Pancreas (tissue), 10 donors: ENCODE results near the gene PATE4. TPM values are rescaled to one million over a fixed set of nuclear protein-coding genes. Genes with fewer than 3 reads are reported as not detected.

Source experiments
- ATAC-seq, 4 donors: fragments of 200-7000 bp; cut with Tn5 transposase; one replicate each; pipeline versions ENCODE4 v1.8.0 to v1.9.1; 2020; ENCODE audit warnings: mild to moderate bottlenecking in 4 of 4, moderate library complexity in 4 of 4
- DNase-seq, 6 donors: peaks; one replicate each; pipeline ENCODE4 v3.0.0-alpha.2; 2020
- FAIRE-seq: peaks from 2 replicates; lab custom pipeline; 2012; peaks lifted over from hg19 to GRCh38; lab: Jason Lieb, UNC
- H3K27ac ChIP-seq, 4 donors: fragments of 200-600 bp; sonication (generic); 1 replicate in 3 of 4; 2 replicates in 1 of 4; pipeline versions ENCODE4 v1.5.0 to v1.8.0; 2020
- H3K27me3 ChIP-seq, 4 donors: fragments of 200-600 bp; one replicate each; pipeline ENCODE4 v1.8.0; 2021
- H3K36me3 ChIP-seq, 3 donors: fragments of 200-600 bp; sonication (generic) in 1 of 3; one replicate each; pipeline versions ENCODE4 v1.5.0 to v1.8.0; 2020 to 2021
- H3K4me1 ChIP-seq, 3 donors: fragments of 200-600 bp; one replicate each; pipeline ENCODE4 v1.8.0; 2021
- H3K4me3 ChIP-seq, 4 donors: fragments of 200-600 bp; sonication (generic) in 2 of 4; one replicate each; pipeline versions ENCODE4 v1.5.0 to v1.8.0; 2020 to 2021
- H3K9me3 ChIP-seq, 4 donors: fragments of 200-600 bp; one replicate each; pipeline ENCODE4 v1.8.0; 2021
- CTCF ChIP-seq, 4 donors: fragments of 200-600 bp; sonication (generic) in 3 of 4; IDR thresholded peaks; one replicate each; pipeline versions ENCODE4 v1.5.0 to v1.8.0; 2021; ENCODE audit warnings: antibody characterized with exemption in 4 of 4
- WGBS, 2 donors: extraction: QIAGEN DNeasy Blood & Tissue Kit; methylation state at CpG; one replicate each; pipeline ENCODE4 v1.1.7; 2013; 5-methylcytosine and 5-hydroxymethylcytosine counted together
- intact Hi-C, 3 donors: fragments of 100-400 bp; cut with DNase I; formaldehyde crosslinking; loops; one replicate each; pipeline versions ENCODE4 v1.11.1 to v1.14.2; 2022
- polyA plus RNA-seq, 2 donors: library from polyadenylated mRNA; stranded (reverse); fragments of 200-250 nt; gene quantifications; one replicate each; pipeline ENCODE4 v1.2.3, GENCODE V29; 2013
- total RNA-seq, 6 donors: library from RNA; stranded (reverse); fragmentation: NEBNext Ultra II Directional in 4 of 6; extraction: Animal tissue kit (Norgen Biotek cat#: 25700) in 4 of 6; gene quantifications; one replicate each; pipeline versions ENCODE4 v1.2.1 to v1.2.4, GENCODE V29; 2021 to 2023
- donor health status: healthy with polysubstance abuse.
- donor health status: DM: no; HTN: no; CAD: no; lungs with moderate emphysema.
- donor health status: DM: no; HTN: no; CAD: no.
- donor health status: control.
- donor health status: control.
- donor health status: Bipolar disorder and iron deficiency.
- donor health status: DM: yes; HTN: yes; CAD: no.
- donor health status: DM: no; HTN: no; CAD: no.
- donor health status: DM: no; HTN: no; CAD: no.
- donor health status: DM: yes; HTN: yes; CAD: no.

Gene PATE4
- total and polyA plus RNA-seq, 8 donors, result not detected

- no peak for TF ChIP-seq CTCF (IDR thresholded peaks at IDR 0.05)
- FAIRE-seq (no peak), DNase-seq (no peak), ATAC-seq (no peak)
- WGBS, 2 donors, result 11 to 23% methylated on average over 2 of the region's 2 CpGs
- Histone ChIP-seq H3K9me3 (no peaks in the 10 kb centered on the region), H3K27ac (no peak overlapping the region), H3K36me3 (no peaks in the 10 kb centered on the region), H3K4me1 (no peaks in the 10 kb centered on the region), H3K27me3 (no peaks in the 10 kb centered on the region), H3K4me3 (no peak overlapping the region)
- intact Hi-C loops, result no loop called here
Observed at GRCh38 chr11:125799808-125800207, 33.3 kb upstream of the PATE4 start.

- DNase-seq, result no peak
- WGBS, 2 donors, result 0 to 34% methylated on average over 1 of the region's 1 CpG
- Histone ChIP-seq H3K36me3 (no peaks in the 10 kb centered on the region), H3K27ac (no peak overlapping the region), H3K4me1 (no peaks in the 10 kb centered on the region), H3K27me3 (no peaks in the 10 kb centered on the region), H3K9me3 (no peaks in the 10 kb centered on the region), H3K4me3 (no peak overlapping the region)
- TF ChIP-seq CTCF (IDR thresholded peaks at IDR 0.05), result no peak
- no peak for ATAC-seq
- no peak for FAIRE-seq
- intact Hi-C loops, result no loop called here
Observed at GRCh38 chr11:125802387-125802786, 30.7 kb upstream of the PATE4 start.

GRCh38 chr11:125807909-125808308 lies 25.2 kb upstream of the PATE4 start:
- 92 to 100% methylated on average over 1 of the region's 1 CpG for WGBS, 2 donors
- DNase-seq (no peak), ATAC-seq (no peak), FAIRE-seq (no peak)
- H3K4me1 ChIP-seq, result no peaks in the 10 kb centered on the region
- H3K4me3 ChIP-seq, result no peak overlapping the region
- H3K36me3 ChIP-seq, result no peaks in the 10 kb centered on the region
- H3K27ac ChIP-seq, result no peak overlapping the region
- H3K27me3 ChIP-seq, result no peaks in the 10 kb centered on the region
- no peaks in the 10 kb centered on the region for H3K9me3 ChIP-seq
- intact Hi-C loops, result no loop called here
- no peak for TF ChIP-seq CTCF (IDR thresholded peaks at IDR 0.05)

GRCh38 chr11:125835748-125836147 lies 2.6 kb downstream of the PATE4 start:
- TF ChIP-seq CTCF (IDR thresholded peaks at IDR 0.05), result no peak
- Histone ChIP-seq H3K4me1 (no peaks in the 10 kb centered on the region), H3K27ac (no peak overlapping the region), H3K36me3 (no peaks in the 10 kb centered on the region), H3K9me3 (no peaks in the 10 kb centered on the region), H3K27me3 (no peaks in the 10 kb centered on the region), H3K4me3 (no peak overlapping the region)
- no peak for FAIRE-seq
- no peak for ATAC-seq
- intact Hi-C loops, result no loop called here
- DNase-seq, result no peak
- 69 to 74% methylated on average over 6 of the region's 6 CpGs for WGBS, 2 donors

GRCh38 chr11:125842321-125842948 lies 9.3 kb downstream of the PATE4 start:
- H3K27ac ChIP-seq, result no peak overlapping the region
- H3K4me1 ChIP-seq, result no peaks in the 10 kb centered on the region
- FAIRE-seq, result no peak
- H3K4me3 ChIP-seq, result no peak overlapping the region
- H3K27me3 ChIP-seq, result no peaks in the 10 kb centered on the region
- ATAC-seq, result no peak
- no peaks in the 10 kb centered on the region for H3K9me3 ChIP-seq
- no peak for DNase-seq
- H3K36me3 ChIP-seq, result no peaks in the 10 kb centered on the region
- WGBS, 2 donors, result 70 to 75% methylated on average over 3 of the region's 3 CpGs
- TF ChIP-seq CTCF (IDR thresholded peaks at IDR 0.05), result no peak
- intact Hi-C loops, result no loop called here
